Measurements from ENCODE around the gene GPBAR1.

GPBAR1 gene

GRCh38 chr2:218282173-218282991, 21.6 kb downstream of the GPBAR1 start:
- DNase-seq (ENCODE audit: low read depth in 3 of 3, low spot score in 1 of 3) = no peak

GRCh38 chr2:218284106-218284811, 23.4 kb downstream of the GPBAR1 start:
- DNase-seq (ENCODE audit: low read depth in 3 of 3, low spot score in 1 of 3) = peak in 1 of 3 donors; percentile 33

GRCh38 chr2:218285604-218286003, 24.8 kb downstream of the GPBAR1 start:
- DNase-seq (ENCODE audit: low read depth in 3 of 3, low spot score in 1 of 3) = no peak

GRCh38 chr2:218286570-218287459, 26.0 kb downstream of the GPBAR1 start:
- DNase-seq (ENCODE audit: low read depth in 3 of 3, low spot score in 1 of 3) = peak; percentile 49 to 65 (median 62)

GRCh38 chr2:218289639-218290315, 29.0 kb downstream of the GPBAR1 start:
- no peak for DNase-seq (ENCODE audit: low read depth in 3 of 3, low spot score in 1 of 3)

GRCh38 chr2:218290316-218291261, 29.8 kb downstream of the GPBAR1 start:
- no peak for DNase-seq (ENCODE audit: low read depth in 3 of 3, low spot score in 1 of 3)

GRCh38 chr2:218291318-218292047, 30.7 kb downstream of the GPBAR1 start:
- no peak for DNase-seq (ENCODE audit: low read depth in 3 of 3, low spot score in 1 of 3)

GRCh38 chr2:218292048-218293014, 31.5 kb downstream of the GPBAR1 start, which contains the start of gene TMBIM1:
TSS of gene TMBIM1 (minus strand) at chr2:218292503. CDS start at chr2:218282141, 10,362 bp downstream.
- peak; percentile 59 to 77 (median 66) for DNase-seq (ENCODE audit: low read depth in 3 of 3, low spot score in 1 of 3)

GRCh38 chr2:218293715-218294429, 33.1 kb downstream of the GPBAR1 start:
- DNase-seq (ENCODE audit: low read depth in 3 of 3, low spot score in 1 of 3) = no peak

GRCh38 chr2:218294430-218295022, 33.7 kb downstream of the GPBAR1 start:
- no peak for DNase-seq (ENCODE audit: low read depth in 3 of 3, low spot score in 1 of 3)

- DNase-seq (ENCODE audit: low read depth in 3 of 3, low spot score in 1 of 3) = no peak
Observed at GRCh38 chr2:218295029-218295428, 34.2 kb downstream of the GPBAR1 start.

- no peak for DNase-seq (ENCODE audit: low read depth in 3 of 3, low spot score in 1 of 3)
Observed at GRCh38 chr2:218296200-218296599, 35.4 kb downstream of the GPBAR1 start.

GRCh38 chr2:218296847-218297246, 36.0 kb downstream of the GPBAR1 start:
- no peak for DNase-seq (ENCODE audit: low read depth in 3 of 3, low spot score in 1 of 3)

- no peak for DNase-seq (ENCODE audit: low read depth in 3 of 3, low spot score in 1 of 3)
Observed at GRCh38 chr2:218298314-218298875, 37.6 kb downstream of the GPBAR1 start.

GRCh38 chr2:218300141-218300540, 39.3 kb downstream of the GPBAR1 start:
- no peak for DNase-seq (ENCODE audit: low read depth in 3 of 3, low spot score in 1 of 3)

GRCh38 chr2:218301176-218301819, 40.5 kb downstream of the GPBAR1 start:
- peak; percentile 68 to 79 (median 73) for DNase-seq (ENCODE audit: low read depth in 3 of 3, low spot score in 1 of 3)

Data from stimulated activated CD4-positive, alpha-beta T cell treated with anti-CD3 and anti-CD28 coated beads, TNF-alpha, amount 100 ng/mL, for 1 hour (primary cell).